ENCODE measurements around the gene PLPP3. TPM values are rescaled to one million over a fixed set of nuclear protein-coding genes. Genes with fewer than 3 reads are reported as not detected.

The PLPP3 gene
- total RNA-seq, 4 donors from 2014 or later: 76.3 to 315 (median 140) TPM

GRCh38 chr1:56533197-56533596, 46.2 kb downstream of the PLPP3 start:
- peaks cover 6 to 13% of the 10 kb centered on the region in 2 donors for H3K4me1 ChIP-seq
- intact Hi-C loops (cut with DNase I; ENCODE audit: low total_unique reads): no loop called here
- no peak for TF ChIP-seq CTCF (IDR thresholded peaks at IDR 0.05)
- TF ChIP-seq POLR2A (IDR thresholded peaks at IDR 0.05): no peak
- H3K27ac ChIP-seq: peak overlapping the region in 1 of 2 donors; percentile 65
- H3K4me3 ChIP-seq: no peak overlapping the region
- no peaks in the 10 kb centered on the region for H3K27me3 ChIP-seq
- no peaks in the 10 kb centered on the region for H3K36me3 ChIP-seq
- no peak for DNase-seq
- H3K9me3 ChIP-seq: no peaks in the 10 kb centered on the region

GRCh38 chr1:56532350-56532683, 47.0 kb downstream of the PLPP3 start:
- H3K4me1 ChIP-seq: peaks cover 10 to 13% of the 10 kb centered on the region in 2 donors
- intact Hi-C loops (cut with DNase I; ENCODE audit: low total_unique reads): no loop called here
- no peaks in the 10 kb centered on the region for H3K27me3 ChIP-seq
- TF ChIP-seq POLR2A (IDR thresholded peaks at IDR 0.05) (no peak), CTCF (IDR thresholded peaks at IDR 0.05) (no peak)
- H3K36me3 ChIP-seq: no peaks in the 10 kb centered on the region
- H3K9me3 ChIP-seq: no peaks in the 10 kb centered on the region
- DNase-seq: peak in 1 of 2 donors; percentile 30
- H3K4me3 ChIP-seq: no peak overlapping the region
- peak overlapping the region in 1 of 2 donors; percentile 65 for H3K27ac ChIP-seq

- Histone ChIP-seq H3K27me3 (no peaks in the 10 kb centered on the region), H3K4me3 (no peak overlapping the region), H3K9me3 (no peaks in the 10 kb centered on the region), H3K36me3 (no peaks in the 10 kb centered on the region), H3K27ac (peak overlapping the region in 1 of 2 donors; percentile 46), H3K4me1 (peaks cover 10 to 13% of the 10 kb centered on the region in 2 donors)
- TF ChIP-seq CTCF (IDR thresholded peaks at IDR 0.05) (no peak), POLR2A (IDR thresholded peaks at IDR 0.05) (no peak)
- intact Hi-C loops (cut with DNase I; ENCODE audit: low total_unique reads): no loop called here
- no peak for DNase-seq
Measured at GRCh38 chr1:56531624-56532349, 47.6 kb downstream of the PLPP3 start.

GRCh38 chr1:56529801-56530200, 49.6 kb downstream of the PLPP3 start:
- Histone ChIP-seq H3K27me3 (no peaks in the 10 kb centered on the region), H3K4me3 (no peak overlapping the region), H3K9me3 (no peaks in the 10 kb centered on the region), H3K36me3 (peaks cover 0 to 2% of the 10 kb centered on the region in 2 donors), H3K4me1 (peaks cover 10 to 13% of the 10 kb centered on the region in 2 donors), H3K27ac (no peak overlapping the region)
- TF ChIP-seq POLR2A (IDR thresholded peaks at IDR 0.05): no peak
- TF ChIP-seq CTCF (IDR thresholded peaks at IDR 0.05): no peak
- no peak for DNase-seq
- intact Hi-C loops (cut with DNase I; ENCODE audit: low total_unique reads): no loop called here

GRCh38 chr1:56527548-56528302, 51.6 kb downstream of the PLPP3 start:
- Histone ChIP-seq H3K36me3 (peaks cover 0 to 2% of the 10 kb centered on the region in 2 donors), H3K27me3 (no peaks in the 10 kb centered on the region), H3K27ac (peak overlapping the region; percentile 48 to 58), H3K9me3 (no peaks in the 10 kb centered on the region), H3K4me3 (no peak overlapping the region), H3K4me1 (peaks cover 10 to 11% of the 10 kb centered on the region in 2 donors)
- intact Hi-C loops (cut with DNase I; ENCODE audit: low total_unique reads): no loop called here
- peak in 1 of 2 donors; percentile 54 for DNase-seq
- no peak for TF ChIP-seq POLR2A (IDR thresholded peaks at IDR 0.05)
- TF ChIP-seq CTCF (IDR thresholded peaks at IDR 0.05): no peak

Measured in uterus (tissue), 4 donors.